HepG2 (cell line): Measurements from ENCODE around the gene EIF5A2. TPM values are rescaled to one million over a fixed set of nuclear protein-coding genes. Genes with fewer than 3 reads are reported as not detected.
"Not testable (repeated sequence)": the region's sequence is repeated elsewhere in the genome, so short reads cannot be mapped to it uniquely, and the experiment has no call there.

Experiments used
- ATAC-seq: fragments of 200-7000 bp; cut with Tn5 transposase; 3 replicates; pipeline ENCODE4 v1.9.1; 2020; ENCODE audit warnings: mild to moderate bottlenecking, moderate library complexity
- BruUV-seq: library from RNA; stranded (reverse); fragments of 400-500 nt; replicated peaks from 2 replicates; lab custom pipeline; 2021; lab: Mats Ljungman, UMichigan
- CTCF ChIA-PET: fragments of 300-600 bp; formaldehyde crosslinking; extraction: SDS; loops from one replicate; lab custom pipeline; 2021; ENCODE audit warnings: low total read pairs, inconsistent platforms, low intra/inter-chr PET ratio; lab: Yijun Ruan, JAX
- POLR2A ChIA-PET: fragments of 350-600 bp; sonication (Branson Sonifier 250); formaldehyde crosslinking; loops from one replicate; lab custom pipeline; 2020; ENCODE audit warnings: antibody characterized with exemption, inconsistent platforms; lab: Yijun Ruan, JAX
- DNase-seq: peaks from one replicate; pipeline ENCODE4 v3.0.0-alpha.2; 2015; ENCODE audit warnings: low spot score
- FAIRE-seq: peaks from 3 replicates; lab custom pipeline; 2011; peaks lifted over from hg19 to GRCh38; lab: Jason Lieb, UNC
- H2AFZ ChIP-seq: one replicate; pipeline ENCODE4 v1.6.1; 2011; ENCODE audit warnings: low read length, inconsistent platforms
- H3K27ac ChIP-seq: fragments of 300-600 bp; 3 replicates; pipeline ENCODE4 v1.8.0; 2011; ENCODE audit warnings: mixed run types, mild to moderate bottlenecking, mixed read lengths, low read length, inconsistent platforms; ENCODE audit not compliant: insufficient read depth; ENCODE audit errors: extremely low read length
- H3K27me3 ChIP-seq, 2 experiments: fragments of 200-600 bp in 1 of 2; 2 replicates in 1 of 2; 3 replicates in 1 of 2; pipeline versions ENCODE4 v1.6.0 to v1.8.0; 2011; ENCODE audit warnings: low read length in 2 of 2, mild to moderate bottlenecking in 2 of 2, moderate library complexity in 2 of 2, inconsistent platforms in 1 of 2; ENCODE audit not compliant: insufficient read depth in 2 of 2, control insufficient read depth in 1 of 2
- H3K36me3 ChIP-seq, 2 experiments: fragments of 200-600 bp in 1 of 2; replicated peaks in 1 of 2; 2 replicates in 1 of 2; 3 replicates in 1 of 2; pipeline versions ENCODE4 v1.5.1 to v1.8.0; 2011; ENCODE audit warnings: low read length in 2 of 2, inconsistent platforms in 1 of 2; ENCODE audit not compliant: insufficient read depth in 2 of 2, control insufficient read depth in 1 of 2
- H3K4me1 ChIP-seq: 2 replicates; pipeline ENCODE4 v1.5.1; 2012; ENCODE audit warnings: low read length, inconsistent platforms; ENCODE audit not compliant: insufficient read depth
- H3K4me2 ChIP-seq: 2 replicates; pipeline ENCODE4 v1.6.0; 2011; ENCODE audit warnings: low read depth, low read length, inconsistent platforms
- H3K4me3 ChIP-seq, 3 experiments: fragments of 200-600 bp in 1 of 3; sonication (generic), shearing (Covaris generic) in 1 of 3; replicated peaks in 1 of 3; 2 replicates each; pipeline ENCODE4 v1.5.1; 2011 to 2016; ENCODE audit warnings: low read length in 3 of 3, inconsistent platforms in 2 of 3, low read depth in 2 of 3, mild to moderate bottlenecking in 2 of 3, control low read depth in 1 of 3, mixed read lengths in 1 of 3; ENCODE audit not compliant: insufficient read depth in 1 of 3
- H3K79me2 ChIP-seq: one replicate; pipeline ENCODE4 v1.6.1; 2011; ENCODE audit warnings: low read length, inconsistent platforms; ENCODE audit not compliant: insufficient read depth
- H3K9ac ChIP-seq: 2 replicates; pipeline ENCODE4 v1.6.0; 2011; ENCODE audit warnings: mild to moderate bottlenecking, low read depth, low read length, inconsistent platforms; ENCODE audit not compliant: insufficient read depth
- H3K9me3 ChIP-seq: 2 replicates; pipeline ENCODE4 v1.5.1; 2012; ENCODE audit warnings: mild to moderate bottlenecking, low read length
- H4K20me1 ChIP-seq: 2 replicates; pipeline ENCODE4 v1.6.0; 2011; ENCODE audit warnings: inconsistent platforms, mild to moderate bottlenecking, low read length, moderate library complexity; ENCODE audit not compliant: insufficient read depth
- MLX ChIP-seq: IDR thresholded peaks from 2 replicates; pipeline ENCODE4 v1.6.1; 2016
- NFKB2 ChIP-seq: sonication (generic); formaldehyde crosslinking; IDR thresholded peaks from 2 replicates; pipeline ENCODE4 v1.4.0; 2020; ENCODE audit warnings: missing genetic modification reagents, borderline replicate concordance
- ZNF431 ChIP-seq: sonication (generic); formaldehyde crosslinking; IDR thresholded peaks from 2 replicates; pipeline ENCODE4 v1.9.0; 2022; ENCODE audit warnings: missing genetic modification reagents, low read depth, mild to moderate bottlenecking, borderline replicate concordance
- WGBS: methylation state at CpG from one replicate; pipeline ENCODE4 v1.1.6; 2017; ENCODE audit warnings: low lambda C conversion rate; 5-methylcytosine and 5-hydroxymethylcytosine counted together
- in situ Hi-C: cut with HindIII; loops from 2 replicates; pipeline ENCODE4 v1.10.0; 2017; ENCODE audit warnings: low pct_unique_long_range_greater_than_20kb; ENCODE audit not compliant: extremely low pct_ligation_motif_present
- intact Hi-C: fragments of 100-400 bp; cut with micrococcal nuclease; formaldehyde crosslinking; loops from one replicate; pipeline ENCODE4 v1.10.0; 2022; ENCODE audit not compliant: unreplicated experiment
- polyA plus RNA-seq, 8 experiments: library from polyadenylated mRNA; depleted of rRNA in 3 of 8; stranded (reverse) in 7 of 8; unstranded in 1 of 8; fragments of >200 nt; fragmentation: Illumina TruSeq in 4 of 8; extraction: Trizol in 4 of 8; gene quantifications; 2 replicates each; pipeline versions ENCODE4 v1.2.1 to v1.2.3, GENCODE V29; 2011 to 2016; ENCODE audit warnings: low read depth in 4 of 8, missing spikeins in 1 of 8, mixed read lengths in 1 of 8; ENCODE audit not compliant: insufficient read depth in 1 of 8
- total RNA-seq, 5 experiments: library from RNA; depleted of rRNA; stranded (reverse); fragments of >200 nt; fragmentation: Illumina TruSeq; extraction: Trizol; gene quantifications; 2 replicates each; pipeline ENCODE4 v1.2.3, GENCODE V29; 2016; ENCODE audit warnings: low read depth in 1 of 5

The EIF5A2 gene
- total and polyA plus RNA-seq, 2 of the 13 experiments (the other 11 are each of a cell fraction or from before 2014, with no cell fraction given), result 3.5 to 9.4 TPM

- BruUV-seq, DNase-seq, H2AFZ ChIP-seq, H3K79me2 ChIP-seq, CTCF ChIA-PET, H3K4me2 ChIP-seq, FAIRE-seq, H3K27me3 ChIP-seq, H3K4me3 ChIP-seq, H3K4me1 ChIP-seq, H3K9me3 ChIP-seq, in situ Hi-C loops, intact Hi-C loops, POLR2A ChIA-PET, H4K20me1 ChIP-seq, H3K36me3 ChIP-seq, H3K27ac ChIP-seq, H3K9ac ChIP-seq, ATAC-seq: not testable (repeated sequence)
- 0% methylated on average over 4 of the region's 4 CpGs for WGBS
Measured at GRCh38 chr3:170933039-170933438, 24.6 kb upstream of the EIF5A2 start.

GRCh38 chr3:170923553-170923952 lies 15.1 kb upstream of the EIF5A2 start:
- H3K9me3 ChIP-seq, result peaks cover 28% of the 10 kb centered on the region
- H3K27me3 ChIP-seq, H2AFZ ChIP-seq, ATAC-seq, H3K27ac ChIP-seq, DNase-seq, BruUV-seq, in situ Hi-C loops, H3K4me3 ChIP-seq, H3K79me2 ChIP-seq, FAIRE-seq, intact Hi-C loops, H3K4me2 ChIP-seq, H3K4me1 ChIP-seq, H4K20me1 ChIP-seq, H3K36me3 ChIP-seq, CTCF ChIA-PET, POLR2A ChIA-PET, H3K9ac ChIP-seq: not testable (repeated sequence)
- WGBS, result 70% methylated on average over 4 of the region's 27 CpGs

GRCh38 chr3:170918715-170919114 lies 10.3 kb upstream of the EIF5A2 start:
- ATAC-seq (no peak), FAIRE-seq (no peak), DNase-seq (no peak)
- Histone ChIP-seq H3K27ac (no peak overlapping the region), H3K4me2 (no peak overlapping the region), H3K9me3 (peaks cover 34% of the 10 kb centered on the region), H3K9ac (no peak overlapping the region), H2AFZ (no peak overlapping the region), H3K27me3 (0 out of 5 replicates have a peak, but pooled peaks cover 0 to 2% of the 10 kb centered on the region in 2 experiments), H3K4me3 (no peak overlapping the region), H4K20me1 (no peaks in the 10 kb centered on the region), H3K4me1 (no peaks in the 10 kb centered on the region), H3K79me2 (no peaks in the 10 kb centered on the region), H3K36me3 (no peaks in the 10 kb centered on the region)
- ChIA-PET CTCF (no interaction called here), POLR2A (no interaction called here)
- BruUV-seq, result no TSS peak
- intact Hi-C loops (no loop called here), in situ Hi-C loops (no loop called here)
- WGBS, result 0% methylated on average over 1 of the region's 4 CpGs
- TF ChIP-seq NFKB2 (CRISPR knock-in tag), result no peak
- no peak for TF ChIP-seq MLX (CRISPR knock-in tag)
- no peak for TF ChIP-seq ZNF431 (CRISPR knock-in tag)
